Fibroblast of skin of back (primary cell): Measurements from ENCODE around the gene TUNAR. TPM values are rescaled to one million over a fixed set of nuclear protein-coding genes. Genes with fewer than 3 reads are reported as not detected.

Experiments
- DNase-seq: peaks from one replicate; pipeline ENCODE4 v3.0.0-alpha.2; 2013
- polyA plus RNA-seq, 2 experiments: library from polyadenylated mRNA; unstranded; fragments of 120-200 nt; gene quantifications; one replicate each; pipeline ENCODE4 v1.2.1, GENCODE V29; 2013; ENCODE audit not compliant: insufficient read length in 2 of 2

TUNAR gene
- not detected for polyA plus RNA-seq (2013, experiment 1 of 2; ENCODE audit: insufficient read length)
- polyA plus RNA-seq (2013, experiment 2 of 2; ENCODE audit: insufficient read length), result not detected

GRCh38 chr14:95876761-95877538, at the start of gene TUNAR:
TUNAR (plus strand) TSS chr14:95876832.
- DNase-seq, result no peak

GRCh38 chr14:95828649-95829265, 47.9 kb upstream of the TUNAR start:
- no peak for DNase-seq

- DNase-seq, result no peak
Measured at GRCh38 chr14:95829321-95829720, 47.3 kb upstream of the TUNAR start.

GRCh38 chr14:95830386-95830785, 46.2 kb upstream of the TUNAR start:
- no peak for DNase-seq

GRCh38 chr14:95831041-95831440, 45.6 kb upstream of the TUNAR start:
- no peak for DNase-seq

- no peak for DNase-seq
Measured at GRCh38 chr14:95831468-95831867, 45.2 kb upstream of the TUNAR start.

GRCh38 chr14:95832012-95832411, 44.6 kb upstream of the TUNAR start:
- DNase-seq, result no peak

- no peak for DNase-seq
Measured at GRCh38 chr14:95833429-95833828, 43.2 kb upstream of the TUNAR start.

GRCh38 chr14:95834496-95834895, 42.1 kb upstream of the TUNAR start:
- no peak for DNase-seq

GRCh38 chr14:95835121-95835730, 41.4 kb upstream of the TUNAR start:
- no peak for DNase-seq

- DNase-seq, result no peak
Measured at GRCh38 chr14:95838862-95839261, 37.8 kb upstream of the TUNAR start.

- DNase-seq, result no peak
Measured at GRCh38 chr14:95840094-95840700, 36.4 kb upstream of the TUNAR start.

GRCh38 chr14:95841668-95842067, 35.0 kb upstream of the TUNAR start:
- DNase-seq, result no peak

- no peak for DNase-seq
Measured at GRCh38 chr14:95849761-95850160, 26.9 kb upstream of the TUNAR start.

GRCh38 chr14:95850429-95850828, 26.2 kb upstream of the TUNAR start:
- DNase-seq, result no peak

GRCh38 chr14:95855606-95856005, 21.0 kb upstream of the TUNAR start:
- no peak for DNase-seq

GRCh38 chr14:95857275-95857674, 19.4 kb upstream of the TUNAR start:
- DNase-seq, result no peak

- DNase-seq, result no peak
Measured at GRCh38 chr14:95858893-95859292, 17.7 kb upstream of the TUNAR start.

GRCh38 chr14:95862243-95862642, 14.4 kb upstream of the TUNAR start:
- DNase-seq, result peak; percentile 22

GRCh38 chr14:95863295-95863694, 13.3 kb upstream of the TUNAR start:
- DNase-seq, result no peak

GRCh38 chr14:95869776-95870175, 6.9 kb upstream of the TUNAR start:
- no peak for DNase-seq

- DNase-seq, result no peak
Measured at GRCh38 chr14:95870772-95871171, 5.9 kb upstream of the TUNAR start.

- no peak for DNase-seq
Measured at GRCh38 chr14:95871531-95871930, 5.1 kb upstream of the TUNAR start.
